Activated CD8-positive, alpha-beta memory T cell treated with anti-CD3 and anti-CD28 coated beads for 1 hour (primary cell): ENCODE data around the gene PROSER3.

ENCODE experiments used
- DNase-seq, 2 donors: peaks; one replicate each; pipeline ENCODE4 v3.0.0-alpha.2; 2020; ENCODE audit warnings: low read depth in 1 of 2; ENCODE audit errors: extremely low read depth in 1 of 2

PROSER3 gene

GRCh38 chr19:35738021-35738886, 19.7 kb upstream of the PROSER3 start:
- DNase-seq: no peak

- no peak for DNase-seq
These were observed 19.1 kb upstream of the PROSER3 start for GRCh38 chr19:35738887-35739229.

GRCh38 chr19:35739275-35740107, 18.5 kb upstream of the PROSER3 start:
- no peak for DNase-seq

- DNase-seq: no peak
These were observed 17.9 kb upstream of the PROSER3 start for GRCh38 chr19:35740108-35740422.

- peak; percentile 87 to 92 for DNase-seq
These were observed 17.4 kb upstream of the PROSER3 start for GRCh38 chr19:35740423-35741202.

- no peak for DNase-seq
These were observed 16.8 kb upstream of the PROSER3 start for GRCh38 chr19:35741203-35741515.

GRCh38 chr19:35742121-35742724, 15.8 kb upstream of the PROSER3 start, which contains the start of gene IGFLR1:
TSS of gene IGFLR1 (minus strand) at chr19:35742452. CDS start at chr19:35741180, 1,272 bp downstream.
- peak in 1 of 2 donors; percentile 36 for DNase-seq

GRCh38 chr19:35743640-35744429, 14.1 kb upstream of the PROSER3 start:
- no peak for DNase-seq

- peak; percentile 84 to 85 for DNase-seq
These were observed 13.3 kb upstream of the PROSER3 start for GRCh38 chr19:35744430-35745327.

- DNase-seq: peak; percentile 89 to 91
These were observed 12.5 kb upstream of the PROSER3 start, which contains the start of the genes PSENEN and U2AF1L4 for GRCh38 chr19:35745328-35746086. TSS of gene PSENEN (plus strand) at chr19:35745651. CDS start at chr19:35745931, 280 bp downstream. TSS of gene U2AF1L4 (minus strand) at chr19:35745418. CDS start at chr19:35745391, 27 bp downstream.

- no peak for DNase-seq
These were observed 11.9 kb upstream of the PROSER3 start for GRCh38 chr19:35746087-35746462.

- DNase-seq: no peak
These were observed 11.4 kb upstream of the PROSER3 start for GRCh38 chr19:35746531-35746930.

GRCh38 chr19:35748106-35749020, 9.6 kb upstream of the PROSER3 start, which contains the start of gene LIN37:
TSS of gene LIN37 (plus strand) at chr19:35748576. CDS start at chr19:35748725, 149 bp downstream.
- DNase-seq: peak; percentile 95 to 96

GRCh38 chr19:35750167-35750566, 7.8 kb upstream of the PROSER3 start:
- DNase-seq: no peak

- DNase-seq: no peak
These were observed 5.9 kb upstream of the PROSER3 start for GRCh38 chr19:35751839-35752745.

GRCh38 chr19:35752746-35753350, 5.1 kb upstream of the PROSER3 start:
- no peak for DNase-seq
